GM19238 (cell line): ENCODE measurements around the gene IPO5.
"Not testable (repeated sequence)": the region's sequence is repeated elsewhere in the genome, so short reads cannot be mapped to it uniquely, and the experiment has no call there.

Experiments used
- DNase-seq: peaks from one replicate; pipeline ENCODE4 v3.0.0; 2011; ENCODE audit warnings: low spot score; ENCODE audit not compliant: insufficient read length

IPO5 gene

DNA sequence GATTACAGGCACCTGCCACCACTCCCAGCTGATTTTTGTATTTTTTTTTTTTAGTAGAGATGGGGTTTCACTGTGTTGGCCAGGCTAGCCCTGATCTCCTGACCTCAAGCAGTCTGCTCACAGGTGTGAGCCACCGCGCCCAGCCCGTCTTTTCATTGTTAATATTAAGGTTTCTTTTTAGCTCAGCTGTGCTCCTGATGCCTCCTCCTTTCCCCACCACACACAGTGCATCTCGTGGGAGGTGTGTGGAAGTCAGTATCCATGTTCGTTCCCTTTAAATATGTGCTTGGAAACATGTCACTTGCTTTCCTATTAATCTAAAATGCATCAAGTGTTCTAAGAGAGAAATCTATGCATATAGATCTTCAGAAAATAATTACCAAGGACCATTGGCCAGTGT lies 53.5 kb downstream of the IPO5 start:
- DNase-seq = no peak

DNA sequence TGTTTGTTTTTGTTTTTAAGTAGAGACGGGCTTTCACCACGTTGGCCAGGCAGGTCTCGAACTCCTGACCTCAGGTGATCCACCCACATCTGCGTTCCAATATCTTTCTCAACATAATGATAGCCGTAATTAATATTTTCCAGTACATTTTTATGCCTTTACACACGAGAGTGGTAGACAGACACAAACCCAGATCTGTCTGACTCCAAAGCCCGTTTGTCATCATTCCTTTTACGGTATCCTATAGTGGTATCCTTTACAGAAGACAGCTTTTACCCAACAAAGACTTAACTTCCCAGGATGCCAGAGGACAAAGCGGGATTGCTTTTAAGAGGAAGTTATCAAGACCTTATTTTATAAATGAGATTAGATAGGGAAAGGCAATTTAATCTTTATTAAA lies 59.8 kb downstream of the IPO5 start:
- no peak for DNase-seq

DNA sequence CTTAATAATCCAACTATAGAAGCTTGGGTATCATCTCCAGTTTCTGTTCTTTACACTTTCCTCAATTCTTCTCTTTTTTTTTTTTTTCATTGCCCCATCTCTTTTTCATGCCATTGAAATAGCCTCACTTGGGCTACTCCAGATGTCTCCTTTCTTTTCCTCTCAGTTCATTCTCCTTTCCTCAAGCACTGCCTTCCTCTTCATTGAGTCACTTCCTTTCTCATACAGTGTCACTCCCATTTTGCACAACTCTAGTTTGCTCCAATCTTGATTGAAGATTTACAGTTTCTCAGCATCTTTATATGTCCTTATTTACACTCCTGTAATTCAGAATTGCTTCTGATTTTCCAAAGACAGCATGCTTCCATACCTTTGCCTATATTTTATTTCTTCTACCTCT lies 61.3 kb downstream of the IPO5 start:
- no peak for DNase-seq

DNA sequence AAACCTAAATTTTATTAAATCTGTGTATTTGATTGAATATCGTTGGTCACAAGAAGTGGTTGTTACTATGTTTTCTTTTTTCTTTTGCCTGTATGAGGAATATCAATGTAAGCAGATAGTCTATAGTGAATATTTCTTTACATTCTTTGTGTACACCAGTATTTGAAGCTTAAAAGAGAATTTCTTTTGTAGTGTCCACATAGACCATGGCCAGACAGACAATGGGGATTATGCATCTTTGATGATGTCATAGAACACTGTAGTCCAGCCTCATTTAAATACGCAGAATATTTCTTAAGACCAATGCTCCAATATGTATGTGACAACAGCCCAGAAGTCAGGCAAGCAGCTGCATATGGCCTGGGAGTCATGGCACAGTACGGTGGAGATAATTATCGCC lies 64.8 kb downstream of the IPO5 start:
- no peak for DNase-seq

DNA sequence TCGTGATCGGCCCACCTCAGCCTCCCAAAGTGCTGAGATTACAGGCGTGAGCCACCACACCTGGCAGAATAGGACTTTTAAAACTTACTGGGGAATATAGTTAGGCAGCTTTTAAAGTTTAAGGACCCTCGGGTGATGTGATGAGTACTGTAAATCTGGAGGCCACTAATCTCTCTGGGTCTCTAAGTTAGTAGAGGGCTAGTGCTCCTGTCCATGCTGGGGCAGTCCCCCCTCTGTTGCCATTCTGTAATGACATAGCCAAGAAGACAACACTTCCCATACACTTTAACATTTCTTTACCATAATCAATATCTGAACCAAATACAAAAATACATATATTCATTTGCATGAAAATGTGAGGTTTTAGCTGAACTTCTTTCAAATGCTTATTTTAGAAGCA lies 65.7 kb downstream of the IPO5 start:
- DNase-seq = no peak

DNA sequence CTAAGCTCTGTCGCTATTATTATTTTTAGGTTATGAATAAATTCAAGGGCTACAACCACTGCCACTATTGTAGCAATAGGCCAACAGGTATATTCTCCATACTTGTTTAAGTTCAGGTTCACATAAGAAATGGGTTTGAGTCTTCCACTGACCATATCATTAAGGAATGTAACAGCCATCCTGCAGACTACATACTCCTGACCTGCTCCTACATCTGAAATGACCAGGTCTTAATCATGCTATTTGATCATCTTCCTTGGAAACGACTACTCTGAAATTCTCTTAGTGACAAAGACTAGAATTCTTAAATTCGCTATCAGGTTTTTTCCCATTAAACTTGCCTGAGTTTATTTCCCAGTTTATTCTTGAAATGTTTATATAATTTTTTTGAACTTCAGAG lies 66.8 kb downstream of the IPO5 start:
- DNase-seq = no peak

DNA sequence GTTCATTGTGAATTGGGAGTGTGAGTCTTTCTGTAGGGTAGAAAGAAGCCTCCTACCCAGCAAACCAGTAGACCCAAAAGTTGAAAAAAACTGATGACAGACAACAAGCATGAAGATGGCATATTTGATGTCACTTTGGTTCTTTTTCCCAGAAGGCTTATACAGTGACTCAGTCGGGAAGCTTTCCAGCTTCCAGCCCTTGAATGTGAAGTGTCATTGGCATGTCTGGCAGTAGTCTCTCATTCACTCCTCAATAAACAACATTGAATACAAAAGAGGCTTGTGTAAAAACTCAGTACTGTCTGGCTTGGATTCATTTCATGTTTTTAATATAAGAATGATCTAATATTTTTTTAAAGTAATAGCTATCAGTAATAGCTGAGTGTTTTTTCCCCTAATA lies 68.7 kb downstream of the IPO5 start:
- no peak for DNase-seq

DNA sequence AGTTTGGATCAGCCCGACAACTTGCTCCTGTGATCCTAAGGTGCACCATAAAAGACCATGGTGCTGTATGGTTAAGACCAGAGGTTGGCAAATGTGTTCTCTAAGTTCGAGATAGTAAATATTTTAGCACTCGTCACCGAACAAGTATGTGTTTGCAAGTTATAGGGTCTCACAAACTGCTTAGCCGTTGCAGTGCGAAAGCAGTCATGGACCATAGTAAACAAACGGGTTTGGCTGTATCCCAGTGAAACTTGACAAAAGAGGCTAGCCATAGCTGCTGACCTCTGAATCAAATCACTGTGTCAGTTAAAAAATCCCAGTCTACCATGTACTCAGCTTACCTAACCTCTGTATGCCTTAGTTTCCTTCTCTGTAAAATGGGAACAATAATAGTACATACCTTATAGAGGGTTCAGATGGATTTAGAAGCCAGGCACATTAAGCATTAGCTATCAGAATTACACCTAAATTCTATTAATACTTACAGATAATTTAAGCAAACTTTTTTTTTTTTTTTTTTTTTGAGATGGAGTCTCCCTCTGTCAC lies 72.1 kb downstream of the IPO5 start:
- no peak for DNase-seq

DNA sequence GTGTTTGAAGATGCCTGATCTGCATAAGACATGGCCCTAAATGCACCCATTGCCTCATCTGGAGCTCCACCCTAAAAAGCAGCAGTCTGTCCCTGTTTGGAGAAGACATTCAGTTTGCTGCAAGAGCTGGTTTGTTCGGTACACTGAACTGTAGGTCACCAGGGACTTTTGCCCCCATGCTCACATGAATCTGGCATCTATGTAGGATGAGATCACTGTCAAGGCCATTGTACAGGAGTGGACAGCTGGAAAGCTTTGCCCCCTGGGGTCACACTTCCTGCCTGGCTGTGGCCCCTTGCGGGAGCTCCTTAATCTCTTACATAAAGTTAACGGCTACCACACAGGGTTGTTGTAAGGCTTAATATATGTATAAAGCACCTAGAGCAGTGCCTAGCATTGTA lies 73.0 kb downstream of the IPO5 start:
- DNase-seq = no peak

DNA sequence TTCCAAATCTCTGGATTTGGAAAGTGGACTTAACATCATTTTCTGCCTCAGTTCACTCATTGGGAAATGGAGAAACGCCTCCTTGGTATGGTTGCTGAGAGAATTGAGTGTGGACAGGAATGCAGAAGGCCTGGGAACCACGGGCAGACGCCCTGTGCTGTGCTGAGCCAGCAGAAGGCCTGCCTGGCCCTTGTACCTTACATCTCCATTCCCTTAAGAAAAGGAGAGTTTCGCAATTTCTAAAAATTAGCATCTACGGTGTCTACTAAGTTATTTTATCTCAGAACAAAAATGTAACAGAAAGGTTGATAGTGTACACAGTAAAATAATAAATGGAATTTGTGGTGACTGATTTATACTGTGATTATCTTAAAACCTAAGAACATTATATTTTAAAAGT lies 78.7 kb downstream of the IPO5 start:
- no peak for DNase-seq

DNA sequence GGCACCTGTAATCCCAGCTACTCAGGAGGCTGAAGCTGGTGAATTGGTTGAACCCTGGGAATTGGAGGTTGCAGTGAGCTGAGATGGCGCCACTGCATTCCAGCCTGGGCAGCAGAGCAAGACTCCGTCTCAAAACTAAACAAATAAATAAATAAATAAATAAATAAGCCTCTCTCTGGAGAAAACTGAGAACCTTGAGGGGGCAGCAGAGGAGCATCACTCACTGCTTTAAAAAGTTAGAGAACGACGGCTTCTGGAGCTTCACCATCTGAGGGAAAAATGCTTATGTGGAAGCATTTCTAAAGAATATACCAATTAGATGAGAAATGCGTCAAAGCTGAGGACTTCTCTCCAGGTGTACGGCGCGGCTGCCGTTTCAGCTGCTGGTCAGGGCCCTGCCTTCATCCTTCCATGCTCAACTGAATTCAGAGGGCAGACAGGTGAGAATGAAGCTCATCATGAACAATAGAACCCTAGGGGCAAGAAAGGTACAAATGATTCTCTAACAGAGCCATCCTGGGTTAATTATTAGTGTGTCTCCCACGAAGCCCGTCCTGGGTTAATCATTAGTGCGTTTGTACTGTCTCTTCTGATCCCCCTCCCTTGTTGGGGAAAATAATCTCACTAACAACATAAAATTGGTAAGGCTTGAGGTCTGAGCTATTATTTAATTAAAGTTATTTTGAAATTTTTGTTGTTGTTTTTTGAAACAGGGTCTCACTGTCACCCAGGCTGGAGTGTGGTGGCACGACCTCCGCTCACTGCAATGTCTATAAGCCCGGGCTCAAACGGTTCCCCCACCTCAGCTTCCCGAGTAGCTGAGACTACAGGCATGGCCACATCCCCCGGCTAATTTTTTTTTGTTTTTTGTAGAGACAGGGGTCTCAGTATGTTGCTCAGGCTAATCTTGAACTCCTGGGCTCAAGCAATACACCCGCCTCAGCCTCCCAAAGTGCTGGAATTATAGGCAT lies 80.1 kb downstream of the IPO5 start:
- DNase-seq = no peak

DNA sequence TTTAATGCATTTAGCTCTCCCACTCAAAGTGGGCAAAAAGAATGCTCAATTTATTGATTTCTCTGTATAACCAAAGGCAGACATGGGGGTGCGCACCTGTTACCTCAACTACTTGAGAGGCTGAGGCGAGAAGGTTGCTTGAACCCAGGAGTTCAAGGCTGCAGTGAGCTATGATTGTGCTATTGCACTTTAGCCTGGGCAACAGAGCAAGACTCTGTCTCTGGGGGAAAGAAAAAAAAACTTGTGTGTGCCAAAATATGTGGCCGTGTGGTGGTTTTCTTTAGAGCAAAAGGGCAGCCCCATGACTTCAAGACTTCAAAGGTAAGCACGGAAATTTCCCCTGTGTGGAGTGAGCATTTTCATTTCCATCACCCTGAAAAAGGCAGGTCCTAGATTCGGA lies 81.9 kb downstream of the IPO5 start:
- DNase-seq = no peak

DNA sequence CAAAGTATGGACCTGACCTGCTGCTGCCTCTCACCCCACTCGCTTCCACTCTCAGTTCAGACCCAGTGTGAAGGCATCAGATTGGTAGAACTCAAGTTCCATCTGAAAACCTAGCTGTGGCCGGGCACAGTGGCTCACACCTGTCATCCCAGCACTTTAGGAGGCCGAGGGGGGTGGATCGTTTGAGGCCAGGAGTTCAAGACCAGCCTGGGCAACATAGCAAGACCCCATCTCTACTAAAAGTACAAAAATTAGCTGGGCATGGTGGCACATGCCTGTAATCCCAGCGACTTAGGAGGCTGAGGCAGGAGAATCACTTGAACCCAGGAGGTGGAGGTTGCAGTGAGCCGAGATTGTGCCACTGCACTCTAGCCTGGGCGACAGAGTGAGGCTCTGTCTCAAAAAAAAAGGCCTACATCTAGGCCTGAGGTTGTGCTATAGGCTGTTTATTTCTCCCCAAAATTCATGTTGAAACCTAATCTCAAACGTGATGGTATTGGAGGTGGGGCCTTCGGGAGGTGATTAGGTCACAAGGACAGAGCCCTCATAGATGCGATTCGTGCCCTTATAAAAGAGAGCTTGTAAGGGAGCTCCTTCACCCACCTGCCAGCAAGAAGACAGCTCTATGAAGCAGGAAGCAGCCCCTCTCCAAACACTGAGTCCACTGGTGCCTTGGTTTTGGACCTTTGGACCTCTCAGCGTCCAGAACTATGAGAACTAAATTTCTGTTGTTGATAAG lies 83.3 kb downstream of the IPO5 start:
- DNase-seq = not testable (repeated sequence)

DNA sequence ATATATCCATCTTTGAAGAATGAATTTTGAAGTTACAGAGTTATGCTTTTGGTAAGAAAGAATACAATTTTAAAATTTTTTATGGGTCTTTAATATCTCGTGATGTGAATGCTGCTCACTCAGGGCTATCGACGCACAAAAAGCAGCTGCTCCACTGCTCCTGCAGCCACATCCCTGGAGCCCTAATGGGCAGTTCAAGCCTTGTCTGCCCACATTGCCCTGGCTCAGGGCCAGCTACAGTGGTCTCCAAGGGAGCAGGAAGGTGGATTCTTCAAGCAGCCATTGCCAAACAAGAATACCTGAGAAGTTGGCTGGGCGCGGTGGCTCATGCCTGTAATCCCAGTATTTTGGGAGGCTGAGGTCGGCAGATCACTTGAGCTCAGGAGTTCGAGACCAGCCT lies 85.8 kb downstream of the IPO5 start:
- DNase-seq = no peak

DNA sequence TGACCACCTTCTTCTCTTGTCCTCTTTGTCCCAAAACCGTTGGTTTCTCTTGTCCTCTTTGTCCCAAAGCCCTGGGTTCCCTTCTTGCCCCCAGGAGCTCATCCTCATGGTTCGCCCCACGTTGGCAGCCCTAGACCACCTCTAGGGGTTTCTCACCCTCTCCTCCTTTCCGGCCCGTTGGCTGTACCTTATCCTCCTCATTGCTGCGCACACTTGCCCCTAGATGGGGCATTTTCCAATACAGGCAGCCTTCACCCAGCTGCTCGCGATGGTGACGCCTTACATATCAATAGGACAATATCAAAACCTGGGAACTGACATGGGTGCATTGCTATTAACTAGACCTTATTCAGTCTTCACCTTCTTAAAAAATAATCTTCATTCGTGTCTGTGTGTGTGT lies 86.5 kb downstream of the IPO5 start:
- no peak for DNase-seq

DNA sequence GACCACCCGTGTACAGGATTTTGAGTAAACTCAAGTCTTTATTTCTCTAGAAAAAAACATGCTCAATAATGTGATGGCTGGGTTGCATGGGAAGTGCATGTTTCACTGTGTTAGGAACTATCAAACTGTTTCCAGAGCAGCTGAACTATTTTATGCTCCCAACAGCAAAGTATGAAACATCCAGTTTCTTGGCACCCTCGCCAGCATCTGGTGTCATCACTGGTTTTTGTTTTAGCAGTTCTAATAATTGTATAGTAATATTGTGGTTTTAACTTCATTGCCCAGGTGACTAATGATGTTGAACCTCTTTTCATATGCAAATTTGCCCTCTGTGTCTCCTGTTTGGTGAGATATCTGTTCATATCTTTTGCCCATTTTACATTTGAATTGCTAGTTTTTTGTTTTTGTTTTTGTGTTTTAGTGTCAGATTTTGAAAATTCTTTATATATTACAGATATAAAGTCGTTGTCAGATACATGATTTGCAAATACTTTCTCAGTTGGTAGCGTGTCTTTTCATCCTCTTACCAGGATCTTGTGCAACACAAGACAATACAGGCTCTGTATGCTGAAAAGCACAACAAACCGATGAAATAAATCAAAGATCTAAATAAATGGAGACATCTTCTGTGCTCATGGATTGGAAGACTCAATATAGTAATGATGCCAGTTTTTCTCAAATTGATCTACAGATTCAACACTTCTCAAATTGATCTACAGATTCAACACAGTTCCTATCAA lies 87.8 kb downstream of the IPO5 start:
- DNase-seq = no peak

DNA sequence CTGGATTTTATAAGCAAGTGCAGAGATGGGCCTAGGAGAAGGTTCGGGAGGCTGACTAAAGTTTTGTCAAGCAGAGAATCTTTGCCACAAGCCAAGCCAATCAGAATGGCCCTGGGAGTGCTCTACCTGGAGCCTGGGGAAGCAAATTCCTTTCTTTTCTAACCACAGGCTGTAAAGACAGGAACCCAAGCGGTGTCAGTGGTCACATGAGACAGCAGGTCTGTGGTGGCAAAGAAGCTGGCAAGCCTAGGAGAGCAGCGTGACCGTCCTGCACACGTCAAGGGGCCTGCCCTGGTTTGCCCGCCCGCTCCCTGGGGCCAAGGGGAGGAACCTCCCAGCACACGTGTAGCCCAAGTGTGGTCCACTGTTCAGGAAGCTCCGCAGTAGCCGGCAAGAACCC lies 90.8 kb downstream of the IPO5 start:
- DNase-seq = no peak

DNA sequence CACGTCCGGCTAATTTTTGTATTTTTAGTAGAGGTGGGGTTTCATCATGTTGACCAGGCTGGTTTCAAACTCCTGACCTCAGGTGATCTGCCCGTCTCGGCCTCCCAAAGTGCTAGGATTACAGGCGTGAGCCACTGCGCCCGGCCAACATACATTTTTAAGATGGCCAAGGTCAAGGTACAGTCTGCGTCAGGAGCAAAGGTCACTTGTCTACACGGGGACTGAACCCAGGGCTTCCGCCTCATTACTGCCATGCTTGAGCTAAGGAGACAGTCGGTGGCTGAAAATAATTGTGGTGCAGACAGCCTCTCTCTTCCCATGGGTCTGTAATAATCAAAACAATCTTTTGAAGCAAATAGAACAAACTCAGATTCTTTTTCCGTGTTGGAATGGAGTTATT lies 94.3 kb downstream of the IPO5 start:
- DNase-seq = not testable (repeated sequence)

DNA sequence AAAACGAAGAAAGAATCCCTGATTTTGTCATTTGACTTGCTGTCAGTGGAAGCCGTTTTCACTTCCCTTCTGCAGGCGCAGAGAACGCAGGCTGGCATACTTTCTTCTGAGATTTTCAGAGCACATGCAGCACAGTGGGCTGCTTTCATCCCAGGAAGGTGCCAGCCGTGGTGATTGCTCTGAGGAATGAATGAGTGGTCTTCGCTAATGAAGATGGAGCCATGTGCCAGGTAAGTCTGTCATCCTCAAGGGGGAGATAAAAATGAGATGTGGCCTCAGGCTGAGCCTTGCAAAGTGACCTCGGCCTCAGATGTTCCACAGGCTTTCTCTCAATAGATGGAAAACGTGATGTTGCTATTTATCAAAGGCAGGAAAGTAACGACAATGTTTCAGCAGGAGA lies 94.8 kb downstream of the IPO5 start:
- no peak for DNase-seq

DNA sequence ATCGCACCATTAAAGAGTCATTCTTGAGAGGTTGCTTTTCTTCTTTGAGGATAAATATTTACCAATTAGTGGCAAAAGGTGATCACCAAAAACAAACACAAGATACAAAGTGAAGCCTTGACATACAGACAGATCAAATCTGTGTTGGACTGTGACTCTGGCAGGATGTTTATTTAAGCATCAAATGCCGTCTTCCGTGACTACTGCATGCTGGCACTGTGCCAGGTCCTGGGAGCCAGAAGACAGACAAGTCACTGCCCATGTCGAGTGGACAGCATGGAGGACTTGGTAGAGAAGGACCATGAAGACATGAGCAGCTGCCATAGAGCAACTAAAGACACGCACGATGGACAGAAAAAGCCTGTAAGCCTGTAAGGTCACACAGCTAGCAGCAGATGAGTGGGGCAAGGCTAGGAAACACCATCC lies 96.6 kb downstream of the IPO5 start:
- no peak for DNase-seq

DNA sequence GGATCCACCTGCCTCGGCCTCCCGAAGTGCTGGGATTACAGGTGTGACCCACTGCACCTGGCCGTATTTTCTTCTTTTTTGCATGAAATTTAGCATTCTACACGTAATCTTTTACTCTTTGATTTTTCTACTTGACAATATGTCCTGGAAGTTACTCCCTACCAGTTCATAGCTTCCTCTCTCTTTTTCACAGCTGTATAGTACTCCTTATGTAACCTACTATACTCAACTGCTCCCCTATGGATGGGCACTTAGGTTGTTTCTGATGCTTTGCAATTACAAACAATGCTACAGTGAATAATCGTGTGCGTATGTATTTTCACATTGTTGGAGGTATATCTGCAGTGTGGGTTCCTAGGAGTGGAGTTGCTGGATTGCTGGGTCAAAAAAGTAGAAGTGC lies 98.9 kb downstream of the IPO5 start:
- no peak for DNase-seq

DNA sequence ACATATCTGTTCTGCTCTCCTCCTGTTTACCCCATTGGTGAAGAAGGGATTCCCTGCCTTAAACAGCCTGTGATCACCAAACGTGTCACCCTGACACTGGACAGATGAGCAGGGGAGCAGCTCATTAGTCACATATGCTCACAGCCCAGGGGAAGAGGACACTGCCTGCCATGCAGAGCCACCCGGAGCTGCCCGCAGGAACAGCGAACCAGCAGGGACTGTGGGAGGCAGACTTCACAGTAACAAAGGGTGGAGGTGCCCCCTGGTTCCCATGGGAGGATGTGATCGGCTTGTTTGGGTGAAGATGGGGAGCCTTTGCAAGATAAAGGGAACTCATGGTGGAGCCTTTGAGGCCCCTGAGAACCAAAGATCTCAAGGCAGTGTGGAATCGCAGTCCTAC lies 100.8 kb downstream of the IPO5 start:
- no peak for DNase-seq
